ENCODE results near the gene RHEB. TPM values are rescaled to one million over a fixed set of nuclear protein-coding genes. Genes with fewer than 3 reads are reported as not detected.

RHEB gene
- total and polyA plus RNA-seq, 2 of the 4 experiments (the other 2 are of a cell fraction), result 19.7 to 67.2 TPM

- H4K5ac ChIP-seq (ENCODE audit: low read depth, low read length), result peak overlapping the region; percentile 48; the same call in 1 of the 2 replicates
- H3K36me3 ChIP-seq (ENCODE audit: control insufficient read depth, insufficient read depth, low read length), result no peaks in the 10 kb centered on the region
- H3K4me1 ChIP-seq (ENCODE audit: control insufficient read depth, insufficient read depth, low read length), result peaks cover 2% of the 10 kb centered on the region; the same call in 1 of the 2 replicates
- no peaks in the 10 kb centered on the region for H3K27me3 ChIP-seq (ENCODE audit: control insufficient read depth, insufficient read depth, low read length)
- peaks cover 33% of the 10 kb centered on the region for H4K20me1 ChIP-seq (ENCODE audit: insufficient read depth, low read length)
- H2AFZ ChIP-seq (replicated peaks; ENCODE audit: low read length, poor library complexity), result peak overlapping the region; percentile 98
- peak overlapping the region; percentile 37 for H3K18ac ChIP-seq (ENCODE audit: low read depth, low read length)
- peak overlapping the region; percentile 91 for H3K23ac ChIP-seq (ENCODE audit: low read depth, low read length)
- WGBS, 2 experiments (ENCODE audit: extremely low coverage in 2 of 2, insufficient read length in 1 of 2), result 8% methylated on average over 17 of the region's 55 CpGs; no CpG with 5 or more reads in 1 of the 2 experiments
- H3K4me3 ChIP-seq (ENCODE audit: insufficient read depth, low read depth, low read length), result peak overlapping the region; percentile 53
- peak overlapping the region; percentile 79 for H2AK5ac ChIP-seq (ENCODE audit: low read depth, low read length)
- DNase-seq (no peak), ATAC-seq (ENCODE audit: low read depth) (peak; percentile 1)
- peak overlapping the region; percentile 91 for H2AK9ac ChIP-seq (replicated peaks; ENCODE audit: low read depth, low read length, poor library complexity)
- H3K9me1 ChIP-seq (ENCODE audit: insufficient read depth, low read length), result peaks cover 9% of the 10 kb centered on the region
- H3K56ac ChIP-seq (ENCODE audit: extremely low read depth, insufficient read depth, low read length), result peak overlapping the region; percentile 61
- H3K9ac ChIP-seq (ENCODE audit: low read depth, low read length), result peak overlapping the region; percentile 54
- in situ Hi-C loops (cut with MboI; ENCODE audit: low sequenced_read_pairs), result no loop called here
- CTCF ChIA-PET, result no interaction called here
- POLR2A ChIA-PET (ENCODE audit: unreplicated experiment), result interaction anchor here (1.2 kb wide), 1 partner anchor 237 kb away, joined by 3 read pairs; no protein-coding TSS in a partner anchor
- H2BK120ac ChIP-seq (ENCODE audit: low read depth, low read length), result peak overlapping the region; percentile 77
- peak overlapping the region; percentile 73 for H2BK20ac ChIP-seq (ENCODE audit: low read depth, low read length)
- H3K4ac ChIP-seq (ENCODE audit: low read depth, low read length), result peak overlapping the region; percentile 90
- no TSS peak for BruUV-seq (replicated peaks)
- intact Hi-C loops (cut with micrococcal nuclease), result loop anchor here (5.0 kb wide), 1 partner anchor 37 kb away; no protein-coding TSS in a partner anchor
- H3K14ac ChIP-seq (replicated peaks; ENCODE audit: low read depth, low read length), result peak overlapping the region; percentile 94
- H3K27ac ChIP-seq (ENCODE audit: insufficient read depth, low read length), result peak overlapping the region; percentile 75
- peak overlapping the region; percentile 84 for H3K4me2 ChIP-seq (ENCODE audit: low read depth, low read length)
- H2BK5ac ChIP-seq (ENCODE audit: low read depth, low read length, poor library complexity, severe bottlenecking), result peak overlapping the region; percentile 79
- peak overlapping the region; percentile 74; the same call in 2 of the 3 replicates for H2BK15ac ChIP-seq (ENCODE audit: low read depth, low read length)
- H4K8ac ChIP-seq (ENCODE audit: low read depth in 2 of 2, low read length in 2 of 2), result peak overlapping the region; percentile 79 to 94
- H3K79me1 ChIP-seq (ENCODE audit: low read depth in 1 of 2, low read length in 2 of 2), result peaks cover 3 to 25% of the 10 kb centered on the region in 2 experiments; a peak in 2 of 4 replicates
- dilution Hi-C loops (cut with HindIII; ENCODE audit: low sequenced_read_pairs, unreplicated experiment), result no loop called here
- no peaks in the 10 kb centered on the region for H3K9me3 ChIP-seq (ENCODE audit: control insufficient read depth, insufficient read depth, low read length)
- TF ChIP-seq MXI1 (IDR thresholded peaks at IDR 0.05; ENCODE audit: borderline replicate concordance, low read depth, low read length) (no peak), FOS (IDR thresholded peaks at IDR 0.05; ENCODE audit: low read depth, low read length) (no peak), RAD21 (IDR thresholded peaks at IDR 0.05; ENCODE audit: low read length) (no peak), BHLHE40 (IDR thresholded peaks at IDR 0.05; ENCODE audit: low read depth, low read length) (no peak), CEBPB (IDR thresholded peaks at IDR 0.05; ENCODE audit: low read depth, low read length) (no peak), ELK1 (IDR thresholded peaks at IDR 0.05; ENCODE audit: borderline replicate concordance, low read depth, low read length) (no peak)
- peak overlapping the region; percentile 63 for H4K91ac ChIP-seq (ENCODE audit: insufficient read depth, low read depth, low read length)
These were observed 945 bp upstream of the RHEB start for GRCh38 chr7:151520419-151521261.
